SK-N-SH (cell line): ENCODE data around the gene NKX3-2. TPM values are rescaled to one million over a fixed set of nuclear protein-coding genes. Genes with fewer than 3 reads are reported as not detected.

Source experiments
- CTCF ChIA-PET: fragments of 300-600, 350-600 bp; formaldehyde crosslinking; extraction: SDS; loops from one replicate; lab custom pipeline; 2021; lab: Yijun Ruan, JAX
- POLR2A ChIA-PET: fragments of 350-600 bp; sonication (Branson Sonifier 250); formaldehyde crosslinking; extraction: SDS; loops from one replicate; lab custom pipeline; 2020; ENCODE audit warnings: antibody characterized with exemption, inconsistent platforms; lab: Yijun Ruan, JAX
- DNase-seq: peaks from one replicate; pipeline ENCODE4 v3.0.0; 2012
- H2AFZ ChIP-seq: fragments of 200-600 bp; sonication (generic); 2 replicates; pipeline ENCODE4 v1.8.1; 2016; ENCODE audit warnings: antibody characterized with exemption, mild to moderate bottlenecking, low read depth
- H3F3A ChIP-seq: fragments of 200-600 bp; sonication (generic); replicated peaks from 2 replicates; pipeline ENCODE3; 2016; ENCODE audit warnings: antibody characterized with exemption, mild to moderate bottlenecking; ENCODE audit not compliant: insufficient read depth
- H3K27ac ChIP-seq, 2 experiments: fragments of 200-500 bp in 1 of 2; fragments of 200-600 bp in 1 of 2; sonication (Bioruptor generic) in 1 of 2; sonication (generic), shearing (Covaris generic) in 1 of 2; 2 replicates each; pipeline versions ENCODE4 v1.5.1 to v1.6.1; 2014 to 2016; ENCODE audit warnings: low read depth in 2 of 2, inconsistent platforms in 1 of 2, low read length in 1 of 2, mild to moderate bottlenecking in 1 of 2, mixed read lengths in 1 of 2
- H3K27me3 ChIP-seq: fragments of 200-600 bp; sonication (generic), shearing (Covaris generic); 2 replicates; pipeline ENCODE4 v1.6.1; 2016; ENCODE audit warnings: mixed run types; ENCODE audit not compliant: insufficient read depth
- H3K36me3 ChIP-seq, 2 experiments: fragments of 200-500 bp in 1 of 2; fragments of 200-600 bp in 1 of 2; sonication (Bioruptor generic) in 1 of 2; sonication (generic) in 1 of 2; replicated peaks in 1 of 2; 2 replicates each; pipeline versions ENCODE3 to v1.5.1; 2014 to 2016; ENCODE audit warnings: low read length in 1 of 2, mild to moderate bottlenecking in 1 of 2; ENCODE audit not compliant: insufficient read depth in 2 of 2, control insufficient read depth in 1 of 2
- H3K4me1 ChIP-seq, 2 experiments: fragments of 200-500 bp in 1 of 2; fragments of 200-600 bp in 1 of 2; sonication (Bioruptor generic) in 1 of 2; sonication (generic), shearing (Covaris generic) in 1 of 2; 2 replicates each; pipeline versions ENCODE4 v1.5.1 to v1.6.1; 2014 to 2016; ENCODE audit warnings: low read depth in 1 of 2, low read length in 1 of 2, mixed run types in 1 of 2; ENCODE audit not compliant: insufficient read depth in 2 of 2, control insufficient read depth in 1 of 2
- H3K4me2 ChIP-seq: fragments of 200-600 bp; sonication (generic), shearing (Covaris generic); 2 replicates; pipeline ENCODE4 v1.6.1; 2017; ENCODE audit warnings: mixed run types
- H3K4me3 ChIP-seq, 2 experiments: fragments of 200-500 bp in 1 of 2; fragments of 200-600 bp in 1 of 2; sonication (Bioruptor generic) in 1 of 2; sonication (generic), shearing (Covaris generic) in 1 of 2; 2 replicates each; pipeline versions ENCODE4 v1.5.1 to v1.8.1; 2014 to 2016; ENCODE audit warnings: low read depth in 2 of 2, inconsistent platforms in 1 of 2, low read length in 1 of 2, mild to moderate bottlenecking in 1 of 2, mixed read lengths in 1 of 2, moderate library complexity in 1 of 2
- H3K79me2 ChIP-seq: fragments of 200-600 bp; sonication (generic); 2 replicates; pipeline ENCODE4 v1.8.1; 2017; ENCODE audit warnings: mild to moderate bottlenecking; ENCODE audit not compliant: insufficient read depth
- H3K9ac ChIP-seq: fragments of 200-600 bp; sonication (generic); 2 replicates; pipeline ENCODE4 v1.6.1; 2017; ENCODE audit warnings: mixed run types
- H3K9me2 ChIP-seq: fragments of 200-600 bp; sonication (generic); 2 replicates; pipeline ENCODE4 v1.6.1; 2017; ENCODE audit warnings: mixed run types
- H3K9me3 ChIP-seq: fragments of 200-600 bp; sonication (generic); 2 replicates; pipeline ENCODE4 v1.6.1; 2017; ENCODE audit warnings: mixed run types, mild to moderate bottlenecking, moderate library complexity
- H4K20me1 ChIP-seq: fragments of 200-600 bp; sonication (generic); 2 replicates; pipeline ENCODE4 v1.6.1; 2017; ENCODE audit warnings: mild to moderate bottlenecking, mixed run types; ENCODE audit not compliant: insufficient read depth
- CHD2 ChIP-seq: fragments of 150-350 bp; IDR thresholded peaks from 2 replicates; pipeline ENCODE4 v1.6.1; 2018; ENCODE audit warnings: low read length; ENCODE audit not compliant: partially characterized antibody
- CTCF ChIP-seq: fragments of 200-600 bp; sonication (generic); IDR thresholded peaks from 2 replicates; pipeline ENCODE4 v1.6.1; 2017; ENCODE audit warnings: antibody characterized with exemption, mild to moderate bottlenecking, moderate library complexity
- ELF1 ChIP-seq: IDR thresholded peaks from 2 replicates; pipeline ENCODE4 v1.4.0; 2012
- EP300 ChIP-seq, 2 experiments: IDR thresholded peaks; 2 replicates each; pipeline versions ENCODE4 v1.4.0 to v1.6.1; 2012; ENCODE audit warnings: borderline replicate concordance in 1 of 2, low read depth in 1 of 2, low read length in 1 of 2
- EZH2phosphoT487 ChIP-seq: fragments of 200-600 bp; sonication (generic); IDR thresholded peaks from 2 replicates; pipeline ENCODE4 v1.6.1; 2017; ENCODE audit warnings: low read depth, mixed run types, mild to moderate bottlenecking, antibody characterized with exemption, moderate library complexity, borderline replicate concordance
- GATA2 ChIP-seq: sonication (generic); formaldehyde crosslinking; IDR thresholded peaks from 2 replicates; pipeline ENCODE4 v1.5.0; 2020; ENCODE audit warnings: mild to moderate bottlenecking, missing genetic modification reagents
- RAD21 ChIP-seq: IDR thresholded peaks from 2 replicates; pipeline ENCODE4 v1.6.1; 2012; ENCODE audit warnings: mild to moderate bottlenecking, low read length
- RCOR1 ChIP-seq: fragments of 150-350 bp; IDR thresholded peaks from 2 replicates; pipeline ENCODE4 v1.6.1; 2017; ENCODE audit warnings: antibody characterized with exemption, low read length
- SIN3A ChIP-seq: IDR thresholded peaks from 2 replicates; pipeline ENCODE4 v1.6.1; 2012; ENCODE audit warnings: low read depth, mild to moderate bottlenecking, low read length, moderate library complexity, borderline replicate concordance
- TAF1 ChIP-seq: IDR thresholded peaks from 2 replicates; pipeline ENCODE4 v1.6.1; 2012; ENCODE audit warnings: low read depth, mild to moderate bottlenecking, low read length, moderate library complexity, borderline replicate concordance
- TEAD4 ChIP-seq: IDR thresholded peaks from 2 replicates; pipeline ENCODE4 v1.4.0; 2012; ENCODE audit warnings: mild to moderate bottlenecking, borderline replicate concordance; ENCODE audit not compliant: insufficient read depth
- WGBS: methylation state at CpG from one replicate; pipeline ENCODE4 v1.1.6; 2017; ENCODE audit warnings: low lambda C conversion rate; 5-methylcytosine and 5-hydroxymethylcytosine counted together
- polyA plus RNA-seq, 3 experiments: library from polyadenylated mRNA; depleted of rRNA; stranded (reverse); fragments of >200 nt; gene quantifications; 2 replicates each; pipeline ENCODE4 v1.2.3, GENCODE V29; 2012
- TF ChIP-seq, protein P1 (sequence below): fragments of 150-350 bp; IDR thresholded peaks from 2 replicates; pipeline ENCODE4 v1.6.1; 2016; ENCODE audit warnings: mild to moderate bottlenecking, low read depth, low read length

The NKX3-2 gene
- polyA plus RNA-seq, 1 of the 3 experiments (the other 2 are of a cell fraction) = 0.15 TPM

DNA sequence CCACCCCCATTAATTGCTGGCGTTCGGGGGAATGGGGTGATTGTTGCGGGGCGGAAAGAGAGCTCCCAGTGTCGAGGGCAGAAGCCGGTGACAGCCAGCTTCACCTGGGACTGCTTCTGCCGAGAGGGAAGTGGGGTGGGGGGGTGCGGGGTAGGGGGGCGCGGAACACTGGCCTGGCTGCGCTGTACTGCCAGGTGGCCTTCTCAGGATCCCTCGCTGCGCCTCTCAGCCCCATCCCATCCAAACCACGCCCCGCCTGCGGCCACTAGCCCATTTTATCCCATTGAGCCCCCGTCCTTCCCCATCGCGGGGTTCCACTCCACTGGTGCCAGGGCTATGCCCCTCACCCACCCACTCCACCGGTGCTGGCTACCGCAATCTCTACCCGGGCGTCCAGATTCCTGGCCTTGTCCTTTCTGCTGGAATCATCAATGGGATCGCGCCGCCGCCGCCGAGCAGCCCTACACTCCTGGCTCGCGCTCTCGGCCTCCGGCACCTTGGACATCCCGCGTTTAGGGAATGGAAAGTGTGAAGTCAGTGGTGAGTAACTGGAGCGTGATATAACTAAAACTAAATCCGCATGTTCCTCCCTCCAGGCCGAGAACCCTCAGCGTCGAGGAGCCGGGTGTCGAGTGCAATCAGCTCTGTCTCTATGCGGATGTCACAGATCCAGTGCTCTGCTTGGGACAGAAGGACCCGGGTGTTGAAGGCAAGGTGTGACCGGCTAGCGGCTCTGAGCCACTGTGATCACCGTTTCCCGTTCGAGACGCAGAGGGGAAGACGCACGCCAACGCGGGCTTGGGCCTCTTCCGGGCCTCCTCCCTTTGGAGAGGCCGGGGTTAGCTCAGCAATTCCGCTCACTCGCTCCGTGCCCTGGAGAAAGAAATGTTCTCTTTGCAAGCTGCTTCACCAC lies 20.5 kb downstream of the NKX3-2 start:
- H3K79me2 ChIP-seq = no peaks in the 10 kb centered on the region
- ChIA-PET POLR2A (no interaction called here), CTCF (interaction anchor here (1.0 to 1.4 kb wide), 3 partner anchors 10 to 37 kb away, joined by 4 to 6 read pairs (median 4); no protein-coding TSS in a partner anchor)
- H3K27me3 ChIP-seq = peaks cover 69% of the 10 kb centered on the region
- H4K20me1 ChIP-seq = no peaks in the 10 kb centered on the region
- no peak overlapping the region for H3K9ac ChIP-seq
- no peak overlapping the region for H2AFZ ChIP-seq
- no peaks in the 10 kb centered on the region for H3K36me3 ChIP-seq
- no peaks in the 10 kb centered on the region for H3K9me2 ChIP-seq
- no peaks in the 10 kb centered on the region for H3F3A ChIP-seq
- DNase-seq = peak; percentile 19
- no peak overlapping the region; a peak in 1 of 4 replicates for H3K4me3 ChIP-seq
- no peaks in the 10 kb centered on the region; a peak in 1 of 4 replicates for H3K4me1 ChIP-seq
- H3K4me2 ChIP-seq = no peak overlapping the region
- no peak overlapping the region for H3K27ac ChIP-seq
- TF ChIP-seq, protein P1, sequence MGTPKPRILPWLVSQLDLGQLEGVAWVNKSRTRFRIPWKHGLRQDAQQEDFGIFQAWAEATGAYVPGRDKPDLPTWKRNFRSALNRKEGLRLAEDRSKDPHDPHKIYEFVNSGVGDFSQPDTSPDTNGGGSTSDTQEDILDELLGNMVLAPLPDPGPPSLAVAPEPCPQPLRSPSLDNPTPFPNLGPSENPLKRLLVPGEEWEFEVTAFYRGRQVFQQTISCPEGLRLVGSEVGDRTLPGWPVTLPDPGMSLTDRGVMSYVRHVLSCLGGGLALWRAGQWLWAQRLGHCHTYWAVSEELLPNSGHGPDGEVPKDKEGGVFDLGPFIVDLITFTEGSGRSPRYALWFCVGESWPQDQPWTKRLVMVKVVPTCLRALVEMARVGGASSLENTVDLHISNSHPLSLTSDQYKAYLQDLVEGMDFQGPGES = no peak
- TF ChIP-seq TEAD4 = no peak
- no peak for TF ChIP-seq RCOR1
- no peak for TF ChIP-seq CHD2
- no peak for TF ChIP-seq TAF1
- no peak for TF ChIP-seq RAD21
- no peak for TF ChIP-seq EP300 (IDR thresholded peaks at IDR 0.05; ENCODE audit: borderline replicate concordance in 1 of 2, low read depth in 1 of 2, low read length in 1 of 2)
- TF ChIP-seq SIN3A = no peak
- TF ChIP-seq EZH2phosphoT487 = no peak
- WGBS = 56% methylated on average over 50 of the region's 59 CpGs
- no peaks in the 10 kb centered on the region; the same call in 1 of the 2 replicates for H3K9me3 ChIP-seq

DNA sequence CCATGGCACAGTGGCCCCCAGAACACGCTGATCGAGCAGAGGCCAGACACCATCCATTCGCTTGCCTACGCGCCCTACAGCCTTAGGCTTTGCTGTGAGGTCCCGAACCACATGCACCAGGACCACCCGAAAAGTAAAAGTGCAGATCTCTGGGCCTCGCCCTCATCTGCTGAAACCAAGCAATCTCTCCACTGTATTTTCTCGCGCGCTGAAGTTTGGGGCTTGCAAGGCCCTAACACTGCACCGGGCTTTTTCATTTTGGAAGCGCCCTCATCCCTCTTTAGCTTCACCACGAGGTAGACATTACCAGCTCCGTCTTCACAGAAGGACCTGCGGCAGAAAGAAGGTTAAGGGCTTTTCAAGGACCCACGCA lies 21.2 kb downstream of the NKX3-2 start:
- no peak for TF ChIP-seq RAD21
- no peak for TF ChIP-seq SIN3A
- no peak for TF ChIP-seq GATA2 (CRISPR knock-in tag)
- TF ChIP-seq ELF1 = no peak
- no peak for TF ChIP-seq CTCF
- Histone ChIP-seq H3F3A (no peaks in the 10 kb centered on the region), H3K9ac (no peak overlapping the region), H3K36me3 (no peaks in the 10 kb centered on the region), H3K27ac (no peak overlapping the region), H3K9me2 (no peaks in the 10 kb centered on the region), H3K4me2 (0 out of 2 replicates have a peak overlapping the region, but pooled peaks have one; percentile 28), H3K4me3 (no peak overlapping the region), H3K9me3 (no peaks in the 10 kb centered on the region; the same call in 1 of the 2 replicates), H2AFZ (no peak overlapping the region), H3K79me2 (no peaks in the 10 kb centered on the region), H3K27me3 (peaks cover 61% of the 10 kb centered on the region), H3K4me1 (no peaks in the 10 kb centered on the region; a peak in 1 of 4 replicates), H4K20me1 (no peaks in the 10 kb centered on the region)
- DNase-seq = no peak
- ChIA-PET POLR2A (no interaction called here), CTCF (interaction anchor here (1.4 to 1.5 kb wide), 2 partner anchors 9 to 25 kb away, joined by 4 read pairs; no protein-coding TSS in a partner anchor)
- 22% methylated on average over 17 of the region's 17 CpGs for WGBS
